GM20431 (cell line): ENCODE data around the gene WDR49.

Source experiments
- in situ Hi-C: fragments of 300-500 bp; cut with MseI, MboI; formaldehyde crosslinking; loops from one replicate; pipeline ENCODE4 v1.15.0; 2020; ENCODE audit warnings: low sequenced_read_pairs; ENCODE audit not compliant: unreplicated experiment

Gene WDR49

DNA sequence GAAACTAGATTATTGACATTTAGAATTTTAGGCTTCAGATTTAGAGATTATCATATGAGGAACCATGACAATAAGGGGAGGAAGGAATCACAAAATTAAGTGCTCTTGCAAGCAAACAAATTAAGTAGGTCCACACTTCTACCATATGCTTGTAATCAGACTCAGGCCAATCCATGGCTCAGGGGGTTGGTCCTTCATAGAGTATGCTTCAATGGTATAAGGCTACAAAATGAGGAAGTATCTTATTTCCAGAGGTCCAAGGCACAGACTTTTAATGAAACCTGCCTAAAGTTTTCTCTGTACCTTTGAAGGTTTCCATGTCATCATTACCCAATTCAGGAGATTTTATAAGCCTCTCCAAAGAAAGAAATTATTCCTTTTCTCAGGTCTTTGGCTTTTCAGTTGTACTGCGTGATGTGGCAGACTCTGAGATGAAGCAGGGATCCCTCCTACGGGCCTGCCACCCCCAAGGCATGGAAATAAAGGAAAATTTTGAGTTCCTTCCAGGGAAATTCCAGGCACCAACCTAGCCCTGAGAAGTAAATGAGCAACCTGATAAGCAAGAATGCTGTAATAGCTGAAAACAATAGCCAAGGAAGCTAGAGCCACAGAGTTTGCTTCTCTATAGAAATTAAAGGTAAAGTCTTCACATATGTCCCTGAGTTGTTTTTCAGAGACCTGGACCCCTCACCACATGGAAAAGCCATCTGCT is 216.2 kb downstream of the WDR49 start:
- in situ Hi-C loops = no loop called here
